C4-2B (cell line): ENCODE data around the gene FAM20A.

ENCODE experiments used
- ZFX ChIP-seq: fragments of 450-650 bp; IDR thresholded peaks from 2 replicates; pipeline ENCODE4 v1.6.1; 2017
- TF ChIP-seq, protein P1 (sequence below): fragments of 450-650 bp; conservative IDR thresholded peaks from 2 replicates; pipeline ENCODE4 v1.5.1; 2017; ENCODE audit warnings: mild to moderate bottlenecking

DNA sequence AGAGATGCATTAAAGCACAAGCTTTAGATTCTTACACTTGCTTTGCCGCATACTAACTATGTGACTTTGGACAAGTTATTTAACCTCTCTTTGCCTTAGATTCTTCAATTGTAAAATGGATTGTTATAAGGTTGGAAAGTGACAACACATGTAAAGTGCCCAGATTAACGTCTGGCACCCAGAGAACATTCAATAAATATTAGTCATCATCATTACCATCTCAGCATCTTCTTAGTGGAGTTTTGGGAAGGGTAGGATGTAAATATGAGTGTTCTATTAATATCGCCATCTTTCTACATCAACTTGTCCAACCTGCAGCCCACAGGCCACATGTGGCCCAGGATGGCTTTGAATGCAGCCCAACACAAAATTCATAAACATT, 27.4 kb upstream of the FAM20A start:
- TF ChIP-seq, protein P1, sequence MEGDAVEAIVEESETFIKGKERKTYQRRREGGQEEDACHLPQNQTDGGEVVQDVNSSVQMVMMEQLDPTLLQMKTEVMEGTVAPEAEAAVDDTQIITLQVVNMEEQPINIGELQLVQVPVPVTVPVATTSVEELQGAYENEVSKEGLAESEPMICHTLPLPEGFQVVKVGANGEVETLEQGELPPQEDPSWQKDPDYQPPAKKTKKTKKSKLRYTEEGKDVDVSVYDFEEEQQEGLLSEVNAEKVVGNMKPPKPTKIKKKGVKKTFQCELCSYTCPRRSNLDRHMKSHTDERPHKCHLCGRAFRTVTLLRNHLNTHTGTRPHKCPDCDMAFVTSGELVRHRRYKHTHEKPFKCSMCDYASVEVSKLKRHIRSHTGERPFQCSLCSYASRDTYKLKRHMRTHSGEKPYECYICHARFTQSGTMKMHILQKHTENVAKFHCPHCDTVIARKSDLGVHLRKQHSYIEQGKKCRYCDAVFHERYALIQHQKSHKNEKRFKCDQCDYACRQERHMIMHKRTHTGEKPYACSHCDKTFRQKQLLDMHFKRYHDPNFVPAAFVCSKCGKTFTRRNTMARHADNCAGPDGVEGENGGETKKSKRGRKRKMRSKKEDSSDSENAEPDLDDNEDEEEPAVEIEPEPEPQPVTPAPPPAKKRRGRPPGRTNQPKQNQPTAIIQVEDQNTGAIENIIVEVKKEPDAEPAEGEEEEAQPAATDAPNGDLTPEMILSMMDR, result no peak
- no peak for TF ChIP-seq ZFX
